ENCODE results near the gene REEP2.

Gene REEP2

DNA sequence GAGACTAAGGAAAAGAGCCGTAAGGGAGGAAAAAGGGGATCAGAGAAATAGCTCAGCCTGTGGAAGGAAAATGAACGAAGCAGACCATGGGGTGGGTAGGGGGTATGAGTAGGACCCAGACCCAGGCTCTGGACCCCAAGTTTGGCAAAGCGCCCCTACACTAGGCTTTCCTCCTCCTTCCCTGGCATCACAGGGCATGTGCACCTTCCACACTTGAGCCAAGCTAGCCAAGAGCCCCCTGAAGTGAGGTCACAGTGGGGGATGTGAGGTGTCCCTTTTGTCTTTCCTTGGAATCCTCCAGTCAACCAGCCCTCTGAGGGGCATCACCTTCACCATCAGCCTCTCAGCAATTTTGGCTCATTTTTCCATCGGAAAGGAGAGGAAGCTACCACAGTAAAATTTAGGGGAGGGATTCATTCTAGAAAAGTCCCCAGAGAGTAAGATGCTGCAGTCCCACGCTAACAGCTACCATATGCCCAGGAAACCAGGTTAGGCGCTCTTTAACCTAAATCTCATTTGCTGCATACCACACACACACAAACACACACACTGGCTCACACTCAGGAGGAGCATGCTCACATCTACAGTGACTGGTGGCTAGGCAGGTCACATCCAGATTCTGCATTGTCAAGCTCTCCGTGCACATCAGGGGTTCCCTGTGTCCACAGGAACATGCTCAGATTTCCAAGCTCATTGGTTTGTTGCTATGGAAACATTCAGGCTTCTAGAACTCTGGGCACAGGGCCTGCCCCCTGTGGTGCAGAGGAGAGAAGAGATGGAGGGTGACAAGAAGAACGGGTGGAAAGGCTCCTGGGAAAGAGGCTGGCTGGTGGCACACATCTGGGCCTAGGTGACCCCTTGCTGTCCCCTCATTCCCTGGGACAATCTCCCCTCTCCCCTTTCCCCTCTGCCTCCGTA is 9.9 kb downstream of the REEP2 start:
- DNase-seq (ENCODE audit: low read depth): no peak

DNA sequence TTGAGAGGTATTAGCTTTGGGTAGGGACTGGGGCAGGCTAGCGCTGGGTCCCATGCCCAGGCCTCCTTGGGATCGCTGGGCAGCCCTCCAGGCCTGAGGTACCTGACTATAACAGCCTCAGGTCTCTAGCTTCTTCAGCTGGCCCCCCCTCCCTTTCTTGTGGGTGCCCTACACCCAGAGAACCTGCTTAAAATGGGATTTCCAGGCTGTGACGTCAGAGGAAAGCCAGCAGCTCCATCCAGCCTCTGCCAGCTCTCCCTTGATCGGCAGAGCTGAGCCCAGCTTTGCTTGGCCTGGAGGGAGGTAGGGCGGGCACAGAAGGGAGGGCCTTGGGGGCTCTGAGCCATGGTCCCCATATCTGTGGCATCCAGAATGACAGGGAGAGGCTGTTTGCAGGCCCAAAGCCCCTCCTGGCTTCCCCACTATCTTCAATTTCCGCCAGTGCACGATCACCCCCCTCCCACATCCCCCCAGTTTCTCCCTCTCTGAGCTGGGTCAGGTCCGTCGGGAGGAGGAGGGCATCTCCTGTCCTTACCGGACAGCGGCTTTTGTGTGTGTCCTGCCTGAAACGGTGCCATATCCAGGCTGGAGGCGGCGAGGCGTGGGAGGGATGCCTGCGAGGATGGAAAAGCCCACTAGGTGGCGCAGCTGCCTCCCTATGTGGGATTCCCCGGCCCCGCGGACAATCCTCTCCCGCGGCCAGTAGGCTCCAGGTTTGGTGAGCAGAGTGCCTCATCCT is 10.8 kb downstream of the REEP2 start:
- peak; percentile 70 for DNase-seq (ENCODE audit: low read depth)

DNA sequence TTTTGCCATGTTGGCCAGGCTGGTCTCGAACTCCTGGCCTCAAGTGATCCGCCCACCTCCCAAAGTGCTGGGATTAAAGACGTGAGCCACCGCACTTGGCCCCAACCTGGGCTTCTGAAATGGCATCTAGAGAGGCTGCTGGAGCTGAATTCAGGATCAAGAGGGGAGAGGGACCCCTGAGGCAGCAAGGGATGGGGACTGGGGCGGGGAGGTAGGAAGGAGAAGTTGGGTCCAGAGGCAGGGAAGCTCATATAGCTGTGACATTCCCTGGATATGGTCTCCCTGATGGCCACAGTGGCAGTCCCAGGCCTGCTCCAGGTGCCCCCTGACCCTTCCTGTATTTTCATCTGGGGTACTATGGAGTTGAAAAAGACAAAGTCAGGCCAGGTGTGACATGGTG is 12.1 kb downstream of the REEP2 start:
- no peak for DNase-seq (ENCODE audit: low read depth)

DNA sequence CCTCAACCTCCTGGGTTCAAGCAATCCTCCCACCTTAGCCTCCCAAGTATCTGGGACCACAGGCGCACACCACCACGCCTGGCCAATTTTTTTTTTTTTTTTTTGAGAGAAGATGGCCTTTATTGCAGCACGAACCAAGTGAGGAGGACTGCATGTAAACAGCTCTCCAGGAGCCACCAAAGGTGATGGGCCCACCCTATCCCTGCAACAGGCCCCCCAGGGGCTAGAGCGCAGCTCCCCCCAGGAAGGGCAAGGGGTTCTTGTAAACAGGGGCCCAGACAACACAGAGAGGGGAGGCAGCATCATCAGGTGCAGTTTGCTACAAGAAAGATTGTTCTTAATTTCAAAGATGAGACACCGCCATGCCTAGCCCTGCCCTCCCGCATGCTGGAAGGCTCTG is 13.9 kb downstream of the REEP2 start:
- DNase-seq (ENCODE audit: low read depth): no peak

DNA sequence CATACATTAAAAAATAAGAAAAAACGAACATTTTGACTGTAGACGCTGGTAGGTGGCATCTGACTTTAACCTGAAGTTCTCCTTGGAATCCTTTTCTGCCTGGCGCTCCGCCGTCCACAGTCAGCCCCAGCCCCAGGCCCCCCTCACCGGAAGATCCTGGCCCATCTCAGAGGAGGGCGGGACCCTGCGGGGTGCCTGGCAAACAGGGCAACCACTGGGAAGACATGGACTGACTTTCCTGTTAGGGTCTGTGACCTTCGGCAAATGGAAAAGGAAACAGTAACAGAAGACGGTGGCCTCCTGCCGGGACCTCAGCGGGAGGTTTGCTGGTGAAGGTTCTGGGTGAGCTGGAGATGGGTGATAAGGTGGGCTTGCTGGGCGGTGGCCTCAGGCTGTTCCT is 14.7 kb downstream of the REEP2 start:
- DNase-seq (ENCODE audit: low read depth): no peak

DNA sequence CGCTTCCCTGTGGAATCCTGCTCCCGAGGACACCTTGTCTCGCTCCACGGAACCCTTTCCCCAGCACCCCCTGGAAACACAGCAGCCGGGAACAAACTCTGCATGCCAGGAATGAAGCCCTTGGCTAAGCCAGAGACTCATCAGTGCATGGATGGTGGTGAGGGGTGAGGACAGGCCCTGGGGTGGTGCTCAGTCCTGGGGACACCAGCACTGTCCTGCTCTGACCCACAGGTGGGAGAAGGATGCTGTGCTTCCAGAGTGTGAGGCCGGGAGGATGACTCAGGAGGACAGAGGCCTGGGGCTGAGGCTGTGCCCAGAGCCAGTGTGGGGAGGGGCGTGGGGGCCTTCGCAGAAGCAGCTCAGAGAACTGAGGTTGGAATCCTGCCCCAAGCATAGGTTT is 15.3 kb downstream of the REEP2 start:
- no peak for DNase-seq (ENCODE audit: low read depth)

DNA sequence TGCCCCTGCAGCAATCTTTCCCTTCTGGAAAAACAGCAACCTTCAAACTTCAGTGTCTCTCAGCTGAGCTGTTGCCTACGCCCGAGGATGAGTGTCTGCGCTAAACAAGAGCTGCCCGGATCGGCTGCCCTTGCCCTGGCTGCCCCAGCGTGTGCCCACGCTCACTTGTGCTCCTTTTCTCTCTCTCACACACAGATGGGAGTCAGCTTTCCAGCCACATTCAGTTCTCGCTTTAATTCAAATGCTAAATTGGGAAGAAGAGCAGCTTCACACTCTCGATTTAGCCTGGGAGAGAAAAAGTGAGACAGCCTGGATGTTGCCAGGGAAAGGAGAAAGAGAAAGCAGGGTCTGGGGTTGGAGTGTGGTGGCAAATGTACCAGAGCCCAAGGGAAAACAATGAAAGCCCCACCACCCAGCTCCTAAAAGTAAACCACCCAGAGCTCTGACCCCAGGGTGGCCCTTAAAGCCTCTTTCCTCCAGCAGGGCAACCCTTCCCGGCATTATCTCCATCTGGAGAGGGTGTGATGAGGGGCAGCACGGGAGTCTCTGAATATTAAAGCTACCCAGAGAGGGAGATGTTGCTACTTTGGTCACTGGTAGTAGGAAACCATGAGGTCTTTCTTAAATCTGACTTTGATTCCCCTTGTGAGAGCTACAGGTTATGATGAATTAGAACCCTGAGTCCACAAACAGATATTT is 16.5 kb downstream of the REEP2 start:
- no peak for DNase-seq (ENCODE audit: low read depth)

DNA sequence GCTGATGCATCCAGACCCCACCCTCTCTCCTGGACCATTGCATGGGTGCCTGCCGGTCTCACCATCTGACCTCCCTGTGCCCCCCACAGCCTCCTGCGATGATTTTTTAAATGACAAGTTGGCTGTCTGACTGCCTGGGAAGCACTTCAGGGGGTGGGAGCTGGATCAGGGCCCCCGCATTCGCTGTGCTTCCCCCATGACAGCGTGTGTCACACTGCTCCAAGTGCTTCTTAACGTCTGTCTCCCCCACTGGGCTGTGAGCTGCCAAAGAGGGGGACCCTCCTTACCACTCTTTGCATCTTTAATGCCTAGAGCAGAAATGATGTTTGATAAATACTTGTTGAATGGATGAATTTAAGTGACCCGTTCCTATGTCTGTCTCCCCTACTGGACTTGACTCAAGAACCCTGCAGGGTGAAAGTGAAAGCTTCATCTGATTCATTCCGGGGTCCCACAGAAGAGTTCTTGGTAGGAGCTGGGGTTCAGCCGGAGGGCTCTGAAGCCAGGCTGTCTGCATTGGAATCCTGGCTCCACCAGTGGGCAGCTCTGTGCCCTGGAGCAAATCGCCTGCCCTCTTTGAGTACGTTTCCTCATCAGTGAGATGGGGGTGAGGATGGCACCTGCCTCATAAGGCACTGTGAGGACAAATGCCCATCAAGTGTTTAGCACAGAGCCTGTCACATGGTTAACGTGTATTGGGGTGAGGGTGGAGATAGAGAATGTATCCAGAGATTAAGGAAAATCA is 18.8 kb downstream of the REEP2 start:
- DNase-seq (ENCODE audit: low read depth): no peak

DNA sequence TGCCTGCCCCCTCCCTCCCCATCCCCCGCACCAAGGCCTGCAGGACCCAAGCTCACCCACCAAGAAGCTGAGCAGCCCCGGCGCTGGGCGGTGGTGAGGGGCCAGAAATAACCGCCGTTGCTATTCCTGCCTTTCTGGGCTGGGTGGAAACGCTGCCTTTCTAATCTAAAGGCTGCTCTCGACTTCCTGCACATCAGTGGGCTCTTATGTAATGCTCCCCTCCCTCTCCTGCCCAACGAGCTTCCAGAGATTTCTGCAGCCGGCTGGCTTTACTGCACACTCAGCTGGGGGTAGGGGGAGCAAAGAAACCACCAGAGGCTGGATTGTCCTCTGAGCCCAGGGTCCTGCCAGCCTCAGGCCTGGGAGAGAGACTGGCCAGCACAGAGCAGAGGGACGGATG is 19.5 kb downstream of the REEP2 start:
- no peak for DNase-seq (ENCODE audit: low read depth)

DNA sequence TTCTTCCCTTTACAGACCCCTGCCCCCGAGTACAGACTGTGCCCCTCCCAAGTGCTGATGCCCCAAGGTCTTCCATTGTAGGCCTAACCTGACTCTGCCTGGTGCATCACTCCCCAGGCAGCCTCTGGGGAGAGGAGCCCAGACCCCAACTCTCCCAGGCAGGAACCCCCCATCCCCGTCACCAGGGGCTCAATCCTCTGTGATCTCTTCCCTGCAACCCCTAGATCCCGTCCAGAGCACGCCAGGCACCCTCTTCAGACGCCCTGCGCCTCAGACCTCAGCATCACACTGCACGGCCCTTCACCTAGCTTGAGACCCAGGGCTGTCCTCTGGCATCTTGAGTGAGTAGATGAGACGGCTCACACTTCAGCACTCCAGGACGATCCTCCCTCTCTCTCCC is 20.0 kb downstream of the REEP2 start:
- no peak for DNase-seq (ENCODE audit: low read depth)

DNA sequence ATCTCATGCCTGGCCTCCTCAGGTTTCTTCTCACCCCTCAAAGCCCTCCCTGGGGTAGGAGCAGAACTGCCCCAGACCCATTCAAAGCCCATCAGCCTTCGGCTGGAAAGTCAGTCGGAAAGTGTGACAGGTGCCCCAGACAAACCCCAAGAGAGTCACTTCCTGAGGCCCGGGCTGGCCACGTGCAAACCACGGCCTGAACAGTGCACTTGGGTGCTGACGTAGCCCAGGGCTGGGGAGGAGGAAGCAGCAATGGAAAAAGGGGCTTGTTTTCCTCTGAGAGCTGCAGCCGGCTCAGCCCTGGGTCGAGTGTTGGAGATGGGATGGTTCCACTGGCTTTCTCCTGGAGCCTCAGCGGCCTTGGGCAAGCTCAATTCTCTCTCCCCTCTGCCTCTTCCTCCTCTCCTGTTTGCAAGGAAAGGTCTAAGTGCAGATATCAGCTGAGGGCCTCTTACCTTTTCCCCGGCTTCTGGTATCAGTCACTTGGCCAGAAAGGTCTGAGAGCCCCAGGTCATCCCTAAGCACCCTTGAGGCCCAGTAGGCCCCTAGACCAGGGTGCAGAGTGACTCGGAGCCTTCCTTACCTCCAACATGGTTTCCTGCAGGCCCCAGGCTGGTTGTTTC is 20.6 kb downstream of the REEP2 start:
- DNase-seq (ENCODE audit: low read depth): peak; percentile 73

DNA sequence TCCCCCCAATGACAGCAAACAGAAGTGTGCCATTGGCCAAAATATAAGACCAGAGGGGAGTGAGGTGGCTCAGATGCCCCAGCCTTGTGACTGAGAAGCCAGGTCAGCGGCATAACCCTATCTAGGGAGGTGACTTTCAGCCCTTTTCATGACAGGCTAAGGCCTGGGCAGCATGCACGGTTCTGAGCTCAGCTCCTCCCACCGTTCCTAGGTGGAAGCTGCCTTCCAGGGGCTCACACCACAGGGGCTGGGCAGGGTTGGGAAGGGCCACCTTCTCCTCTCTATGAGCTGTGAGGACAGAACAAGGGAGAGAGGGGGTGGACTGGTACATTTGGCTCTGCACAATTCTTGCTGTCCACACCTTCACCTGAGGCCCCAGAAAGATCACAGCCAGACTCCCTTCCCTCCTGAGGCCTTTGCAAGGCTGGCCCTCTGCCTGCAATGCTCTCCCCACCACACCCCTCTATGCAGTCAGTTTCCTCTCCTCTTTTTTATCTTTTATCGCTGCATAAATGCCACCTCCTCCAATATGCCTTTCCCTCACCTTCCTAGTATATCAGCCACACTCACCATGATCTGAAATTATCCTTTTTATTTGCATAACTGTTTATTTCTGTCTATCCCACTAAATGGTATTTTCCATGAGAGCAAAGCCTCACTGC is 21.3 kb downstream of the REEP2 start:
- no peak for DNase-seq (ENCODE audit: low read depth)

DNA sequence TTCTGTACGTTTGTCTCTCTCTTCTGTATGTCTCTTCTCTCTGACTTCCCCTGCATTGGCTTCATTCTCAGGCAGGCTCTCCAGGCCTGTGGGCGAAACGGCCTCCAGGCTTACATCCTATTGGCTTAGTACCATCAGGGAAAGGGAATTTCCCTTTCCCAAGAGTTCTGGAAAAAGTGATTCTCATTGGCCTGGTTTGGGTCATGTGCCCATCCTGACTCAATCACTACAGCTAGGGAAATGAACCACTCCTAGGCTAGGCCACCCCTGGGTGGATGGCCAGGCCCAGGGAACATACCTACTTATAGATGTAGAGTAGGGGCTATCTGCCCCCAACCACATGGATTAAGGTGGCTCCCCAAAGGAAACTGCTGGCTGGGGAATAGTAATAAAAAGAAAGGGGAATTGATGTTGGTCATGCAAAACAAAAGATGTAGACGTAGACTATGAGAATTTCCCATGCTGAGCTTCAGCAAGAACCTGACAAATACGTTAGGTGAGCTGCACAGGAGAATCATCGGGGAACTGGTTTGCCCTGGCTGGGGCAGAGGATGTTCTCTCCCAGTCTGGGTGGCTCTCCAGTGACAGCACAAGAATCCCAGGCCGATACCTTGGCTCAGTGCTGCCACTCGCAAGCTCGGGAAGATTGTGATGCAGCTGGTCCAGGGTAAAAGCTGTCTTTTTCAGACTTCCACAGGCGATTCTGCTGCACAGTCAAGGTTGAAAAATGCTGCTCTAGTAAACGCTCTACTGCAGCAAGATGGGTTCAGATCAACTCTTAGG is 22.7 kb downstream of the REEP2 start:
- no peak for DNase-seq (ENCODE audit: low read depth)

DNA sequence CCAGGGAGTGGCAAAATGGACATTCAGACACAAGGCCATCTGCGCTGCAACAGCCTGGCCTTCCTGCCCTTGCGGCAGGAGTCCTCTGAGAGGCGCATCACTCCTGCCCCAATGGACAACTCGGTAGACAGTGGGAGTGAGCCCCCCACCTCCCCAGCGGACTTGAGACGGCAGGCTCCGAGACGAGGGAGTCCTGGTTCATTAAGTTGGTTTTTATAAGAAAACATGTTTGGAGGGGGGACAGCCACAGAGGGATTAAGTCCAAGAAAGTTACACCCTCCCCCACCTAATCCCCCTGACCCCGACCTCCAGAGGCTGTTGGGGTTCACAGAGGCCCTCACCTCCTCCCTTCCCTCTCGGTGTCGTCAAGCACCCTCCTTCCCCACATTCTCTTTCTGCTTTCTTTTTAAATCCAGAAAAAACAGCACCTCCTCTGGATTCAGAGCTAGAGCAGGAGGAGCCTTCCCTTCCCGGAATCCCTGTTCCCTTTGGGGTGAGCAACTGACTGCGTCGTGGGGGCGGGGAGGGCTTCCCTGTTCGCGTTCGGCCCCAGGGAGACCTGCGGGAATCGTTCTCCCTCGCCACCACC is 24.7 kb downstream of the REEP2 start:
- DNase-seq (ENCODE audit: low read depth): no peak

DNA sequence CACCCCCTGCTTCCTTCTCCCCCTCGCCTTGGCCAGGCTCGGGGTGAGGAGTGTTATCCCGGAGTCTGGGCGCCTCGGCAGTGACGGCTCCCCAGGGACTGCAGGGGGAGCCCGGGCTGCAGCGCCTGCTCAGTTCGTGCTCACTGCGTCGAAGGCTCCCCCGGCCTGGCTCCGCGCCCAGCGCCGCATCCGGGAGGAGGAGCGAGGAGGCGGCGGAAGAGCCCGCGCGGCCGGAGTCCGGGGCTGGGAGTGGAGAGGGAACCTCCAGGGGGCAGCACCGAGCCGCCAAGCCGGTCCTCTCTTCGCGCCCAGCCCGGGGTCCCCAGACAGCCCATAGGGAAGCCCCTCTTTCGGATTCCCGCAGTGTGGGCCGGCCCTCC is 25.1 kb downstream of the REEP2 start:
- DNase-seq (ENCODE audit: low read depth): peak; percentile 88

DNA sequence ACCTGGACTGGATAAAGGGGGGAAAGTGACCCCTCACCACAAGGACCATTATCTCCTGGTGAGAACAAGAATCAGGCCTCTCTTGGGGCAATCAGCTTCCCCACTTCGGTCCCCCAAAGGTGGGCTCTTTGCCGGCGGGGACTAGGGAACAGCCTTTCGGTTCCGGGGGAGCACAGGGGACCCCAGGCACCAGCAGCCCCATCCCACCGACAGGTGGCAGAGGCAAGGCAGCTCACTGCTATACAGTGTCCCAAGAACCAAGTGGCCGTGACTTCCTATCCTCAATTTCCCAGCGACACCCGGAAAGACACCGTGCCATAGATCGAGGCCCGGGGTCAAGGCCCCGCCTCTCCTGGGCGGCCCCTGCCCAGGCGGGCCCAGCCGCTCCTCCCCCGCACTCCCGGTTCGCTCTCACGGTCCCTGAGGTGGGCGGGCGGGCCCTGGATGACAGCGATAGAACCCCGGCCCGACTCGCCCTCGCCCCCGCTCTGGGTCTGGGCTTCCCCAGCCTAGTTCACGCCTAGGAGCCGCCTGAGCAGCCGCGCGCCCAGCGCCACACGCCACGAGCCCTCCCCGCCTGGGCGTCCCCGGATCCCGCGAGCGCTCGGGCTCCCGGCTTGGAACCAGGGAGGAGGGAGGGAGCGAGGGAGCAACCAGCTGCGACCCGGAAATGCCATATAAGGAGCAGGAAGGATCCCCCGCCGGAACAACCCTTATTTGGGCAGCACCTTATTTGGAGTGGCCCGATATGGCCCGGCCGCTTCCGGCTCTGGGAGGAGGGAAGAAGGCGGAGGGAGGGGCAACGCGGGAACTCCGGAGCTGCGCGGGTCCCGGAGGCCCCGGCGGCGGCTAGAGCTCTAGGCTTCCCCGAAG is 25.8 kb downstream of the REEP2 start:
- peak; percentile 88 for DNase-seq (ENCODE audit: low read depth)

DNA sequence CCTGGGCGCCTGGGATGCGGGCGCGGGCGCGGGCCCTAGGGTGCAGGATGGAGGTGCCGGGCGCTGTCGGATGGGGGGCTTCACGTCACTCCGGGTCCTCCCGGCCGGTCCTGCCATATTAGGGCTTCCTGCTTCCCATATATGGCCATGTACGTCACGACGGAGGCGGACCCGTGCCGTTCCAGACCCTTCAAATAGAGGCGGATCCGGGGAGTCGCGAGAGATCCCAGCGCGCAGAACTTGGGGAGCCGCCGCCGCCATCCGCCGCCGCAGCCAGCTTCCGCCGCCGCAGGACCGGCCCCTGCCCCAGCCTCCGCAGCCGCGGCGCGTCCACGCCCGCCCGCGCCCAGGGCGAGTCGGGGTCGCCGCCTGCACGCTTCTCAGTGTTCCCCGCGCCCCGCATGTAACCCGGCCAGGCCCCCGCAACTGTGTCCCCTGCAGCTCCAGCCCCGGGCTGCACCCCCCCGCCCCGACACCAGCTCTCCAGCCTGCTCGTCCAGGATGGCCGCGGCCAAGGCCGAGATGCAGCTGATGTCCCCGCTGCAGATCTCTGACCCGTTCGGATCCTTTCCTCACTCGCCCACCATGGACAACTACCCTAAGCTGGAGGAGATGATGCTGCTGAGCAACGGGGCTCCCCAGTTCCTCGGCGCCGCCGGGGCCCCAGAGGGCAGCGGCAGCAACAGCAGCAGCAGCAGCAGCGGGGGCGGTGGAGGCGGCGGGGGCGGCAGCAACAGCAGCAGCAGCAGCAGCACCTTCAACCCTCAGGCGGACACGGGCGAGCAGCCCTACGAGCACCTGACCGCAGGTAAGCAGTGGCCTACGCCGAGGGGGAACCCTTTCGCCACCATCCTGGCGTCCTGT is 26.6 kb downstream of the REEP2 start, which contains the start of gene EGR1:
EGR1 (plus strand) TSS at position 219 of the 864 bp plus-strand sequence; CDS start at position 502, 283 bp downstream.
- DNase-seq (ENCODE audit: low read depth): peak; percentile 89

All from activated T-cell treated with anti-CD3 and anti-CD28 coated beads for 1 hour (primary cell).